Activated CD4-positive, alpha-beta T cell treated with anti-CD3 and anti-CD28 coated beads for 1 hour (primary cell): Measurements from ENCODE around the gene NRTN.
"Not testable (repeated sequence)": the region's sequence is repeated elsewhere in the genome, so short reads cannot be mapped to it uniquely, and the experiment has no call there.

Experiments
- DNase-seq: peaks from one replicate; pipeline ENCODE4 v3.0.0-alpha.2; 2020

NRTN gene

GRCh38 chr19:5839065-5840017 is 34.5 kb downstream of the NRTN start, which contains the start of gene FUT6:
Gene FUT6, minus strand, starts transcription at chr19:5839702. Its CDS starts 7,135 bp downstream, at chr19:5832567.
- no peak for DNase-seq

- DNase-seq = not testable (repeated sequence)
These were observed 36.9 kb downstream of the NRTN start for GRCh38 chr19:5841735-5842111.

GRCh38 chr19:5843295-5843927 is 38.5 kb downstream of the NRTN start:
- DNase-seq = no peak

GRCh38 chr19:5844456-5845433 is 39.9 kb downstream of the NRTN start:
- DNase-seq = no peak

- not testable (repeated sequence) for DNase-seq
These were observed 43.0 kb downstream of the NRTN start for GRCh38 chr19:5847846-5848245.

GRCh38 chr19:5848621-5849020 is 43.8 kb downstream of the NRTN start:
- not testable (repeated sequence) for DNase-seq

- DNase-seq = no peak
These were observed 45.3 kb downstream of the NRTN start for GRCh38 chr19:5850189-5850588.

- no peak for DNase-seq
These were observed 46.0 kb downstream of the NRTN start for GRCh38 chr19:5850743-5851293.

GRCh38 chr19:5851302-5851701 is 46.4 kb downstream of the NRTN start, which contains the start of gene FUT3:
Gene FUT3, minus strand, starts transcription at chr19:5851449.
- DNase-seq = no peak

GRCh38 chr19:5854121-5854520 is 49.3 kb downstream of the NRTN start:
- not testable (repeated sequence) for DNase-seq

GRCh38 chr19:5855151-5855550 is 50.3 kb downstream of the NRTN start:
- not testable (repeated sequence) for DNase-seq

GRCh38 chr19:5857203-5858081 is 52.6 kb downstream of the NRTN start:
- DNase-seq = no peak

- no peak for DNase-seq
These were observed 58.3 kb downstream of the NRTN start for GRCh38 chr19:5863030-5863665.

GRCh38 chr19:5864013-5864720 is 59.3 kb downstream of the NRTN start:
- no peak for DNase-seq

- no peak for DNase-seq
These were observed 60.0 kb downstream of the NRTN start for GRCh38 chr19:5864725-5865486.

- DNase-seq = no peak
These were observed 60.9 kb downstream of the NRTN start for GRCh38 chr19:5865772-5866171.

GRCh38 chr19:5867201-5868136 is 62.6 kb downstream of the NRTN start:
- no peak for DNase-seq

GRCh38 chr19:5870986-5871394 is 66.1 kb downstream of the NRTN start:
- DNase-seq = no peak
